Retina (tissue), 1 donor: Measurements from ENCODE around the gene PMCH.
"Not testable (repeated sequence)": the region's sequence is repeated elsewhere in the genome, so short reads cannot be mapped to it uniquely, and the experiment has no call there.

Source experiments
- DNase-seq: peaks from one replicate; pipeline ENCODE4 v3.0.0-alpha.2; 2016

PMCH gene

GRCh38 chr12:102197789-102198188 is at the start of gene PMCH:
Gene PMCH (minus strand): TSS chr12:102197833. CDS start chr12:102197770, 63 bp downstream.
- DNase-seq: no peak

- not testable (repeated sequence) for DNase-seq
Observed at GRCh38 chr12:102240859-102241258, 43.2 kb upstream of the PMCH start.

- DNase-seq: no peak
Observed at GRCh38 chr12:102234599-102234998, 37.0 kb upstream of the PMCH start.

GRCh38 chr12:102232446-102232845 is 34.8 kb upstream of the PMCH start:
- DNase-seq: no peak

DNA sequence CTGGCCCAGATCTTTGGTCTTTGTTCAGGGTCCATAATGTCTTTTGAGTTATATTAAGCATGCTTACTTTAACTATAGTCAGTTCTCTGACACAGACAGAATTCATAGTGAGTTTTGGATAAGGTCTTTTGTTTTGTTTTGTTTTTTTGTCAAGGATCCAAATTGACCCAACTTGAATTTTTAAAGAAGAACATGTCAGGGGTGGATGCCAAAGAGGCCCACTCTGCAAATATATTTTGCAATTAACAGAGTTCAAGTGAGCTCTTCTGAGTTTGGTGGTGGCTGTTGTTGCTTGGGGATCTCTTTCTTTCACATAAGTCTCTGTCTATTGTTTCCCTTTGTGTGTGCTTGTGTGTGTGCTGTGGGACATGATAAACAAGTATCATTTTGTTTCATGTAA is 34.4 kb upstream of the PMCH start:
- no peak for DNase-seq

DNA sequence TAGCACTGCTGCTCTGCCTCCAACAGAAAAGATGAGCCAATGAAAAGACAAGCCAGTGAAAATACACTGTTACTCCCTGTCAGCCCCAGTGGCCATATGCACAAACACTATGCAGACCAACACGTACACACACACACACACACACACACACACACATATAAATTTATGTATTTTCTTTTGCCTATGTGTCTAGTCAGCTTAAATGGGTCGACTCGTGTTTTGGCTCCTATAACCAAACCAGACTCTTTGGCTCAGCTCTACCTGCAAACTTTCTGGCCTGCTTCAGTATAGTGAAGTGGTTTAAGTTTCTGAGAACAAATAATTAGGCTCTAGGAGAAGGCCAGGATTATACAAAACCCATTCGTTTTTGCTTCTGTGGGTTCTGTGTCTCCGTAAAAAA is 30.3 kb upstream of the PMCH start:
- no peak for DNase-seq

DNA sequence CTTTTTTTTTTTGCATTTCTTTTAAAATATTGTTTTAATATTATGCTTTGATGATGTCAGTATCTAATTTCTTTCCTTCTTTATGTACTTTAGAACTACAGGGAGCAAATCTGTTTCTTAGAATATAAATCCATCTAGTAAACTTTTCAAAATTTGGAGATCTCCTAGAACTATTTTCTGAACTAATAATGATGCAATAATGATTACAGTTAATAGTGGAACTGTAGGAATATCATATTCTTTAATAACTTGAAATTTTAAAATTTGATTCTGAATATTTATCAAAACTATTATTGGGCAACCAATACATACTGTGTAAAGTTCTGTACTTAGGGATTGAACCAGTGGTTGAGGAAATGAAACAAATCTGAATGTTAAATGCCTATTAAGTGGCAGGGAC is 23.1 kb upstream of the PMCH start:
- no peak for DNase-seq

DNA sequence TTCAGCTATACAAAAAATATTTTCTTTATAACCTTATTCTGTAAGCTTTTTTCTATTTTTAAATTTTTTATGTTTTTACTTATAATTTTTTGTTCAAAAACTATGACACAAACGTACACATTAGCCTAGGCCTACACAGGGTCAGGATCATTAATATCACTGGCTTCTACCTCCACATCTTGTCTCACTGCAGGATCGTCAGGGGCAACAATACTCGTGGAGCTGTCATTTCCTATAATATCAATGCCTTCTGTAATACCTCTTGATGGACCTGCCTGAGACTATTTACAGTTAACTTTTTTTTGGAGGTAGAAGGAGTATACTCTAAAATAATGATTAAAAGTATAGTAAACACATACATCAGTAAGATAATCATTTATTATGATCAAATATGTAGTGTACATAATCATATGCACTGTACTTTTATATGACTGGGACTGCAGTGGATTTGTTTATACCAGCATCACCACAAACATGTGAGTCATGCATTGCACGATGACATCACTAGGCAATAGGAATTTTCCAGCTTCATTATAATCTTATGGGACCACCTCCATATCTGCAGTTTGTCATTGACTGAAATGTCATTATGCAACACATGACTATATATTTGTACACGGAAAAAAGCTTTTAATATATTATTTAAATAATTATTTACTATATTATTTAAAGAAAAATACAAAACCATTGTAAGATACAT is 18.5 kb upstream of the PMCH start:
- DNase-seq: no peak

DNA sequence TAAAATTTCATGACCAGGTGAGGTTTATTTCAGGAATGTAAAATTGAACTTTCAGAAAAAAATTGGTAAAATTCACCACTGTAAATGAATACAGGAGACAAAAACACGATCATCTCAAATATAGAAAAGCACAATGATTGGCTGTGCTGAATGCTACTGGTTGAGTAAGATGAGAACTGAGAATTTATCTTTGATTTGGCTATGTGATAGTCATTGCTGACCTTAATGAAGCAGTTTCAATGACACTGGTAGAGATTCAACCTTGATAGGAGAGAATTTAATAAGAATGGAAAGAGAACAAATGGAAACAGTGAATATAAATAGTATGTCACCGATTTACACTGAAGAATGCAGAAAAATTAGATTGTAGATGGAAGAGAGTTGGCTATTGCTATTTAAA is 6.4 kb upstream of the PMCH start:
- no peak for DNase-seq

DNA sequence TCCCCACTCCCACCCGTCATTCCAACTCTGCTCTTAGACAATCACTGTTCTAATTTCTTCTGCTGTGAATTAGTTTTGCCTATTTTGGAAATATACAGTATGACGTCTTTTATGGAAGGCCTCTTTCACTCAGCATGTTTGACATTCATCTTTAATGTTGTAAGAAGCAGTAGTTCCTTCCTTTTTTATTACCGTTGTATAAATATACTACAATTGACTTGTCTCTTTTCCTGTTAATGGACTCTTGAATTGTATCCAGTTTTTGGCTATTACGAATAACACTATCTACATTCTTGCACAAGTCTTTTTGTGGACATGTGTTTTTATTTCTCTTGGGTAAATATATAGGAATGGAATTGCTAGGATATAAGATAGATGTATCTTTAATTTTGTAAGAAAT is 4.9 kb upstream of the PMCH start:
- no peak for DNase-seq

DNA sequence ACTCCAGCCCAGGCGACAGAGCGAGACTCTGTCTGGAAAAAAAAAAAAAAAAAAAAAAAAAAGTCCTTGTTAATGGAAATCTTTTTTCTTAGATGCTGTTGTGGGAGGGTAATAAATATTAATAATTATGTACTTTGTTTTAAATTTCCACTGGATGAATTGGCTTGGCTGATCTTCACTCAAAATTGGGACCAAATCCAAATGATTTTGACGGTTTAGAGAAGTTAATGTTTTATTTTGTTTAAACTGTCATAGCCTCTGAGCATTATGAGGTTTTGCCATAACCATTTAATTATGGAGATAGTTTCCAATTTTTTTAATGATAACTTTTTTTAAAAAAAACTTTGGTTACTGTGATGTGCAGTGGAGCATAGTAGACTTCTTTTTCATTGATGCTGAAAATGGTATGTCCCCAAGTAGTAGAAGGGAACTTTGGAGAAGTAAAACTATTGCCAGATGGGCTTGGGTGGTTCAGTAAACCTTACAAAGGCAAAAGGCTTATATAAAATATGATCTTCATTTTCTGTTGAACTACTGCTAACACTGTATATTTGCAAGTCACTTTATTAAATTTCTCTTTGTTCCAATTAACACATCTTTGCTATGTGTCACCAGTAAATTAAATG is 3.9 kb upstream of the PMCH start:
- no peak for DNase-seq

GRCh38 chr12:102195826-102196225 is 1.8 kb downstream of the PMCH start:
- DNase-seq: no peak

GRCh38 chr12:102182635-102183034 is 15.0 kb downstream of the PMCH start:
- DNase-seq: no peak

DNA sequence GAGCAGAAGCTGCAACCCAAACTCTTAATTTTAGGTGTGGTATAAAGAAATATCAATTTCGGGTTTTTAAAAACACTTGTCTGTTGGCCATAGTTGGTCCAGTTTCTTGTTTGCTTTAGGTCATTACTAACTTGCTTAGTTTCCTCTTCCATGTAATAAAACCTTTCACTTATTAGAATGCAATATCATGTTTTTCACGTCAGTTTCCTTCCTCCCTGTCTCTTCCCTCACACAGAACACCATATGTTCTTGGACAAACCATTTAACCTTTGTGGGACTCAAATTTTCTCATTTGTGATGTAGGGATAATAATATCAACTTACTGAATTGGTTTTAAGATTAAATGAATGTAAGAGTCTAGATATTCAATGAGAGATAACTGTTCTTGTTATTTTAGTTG is 22.9 kb downstream of the PMCH start:
- no peak for DNase-seq

DNA sequence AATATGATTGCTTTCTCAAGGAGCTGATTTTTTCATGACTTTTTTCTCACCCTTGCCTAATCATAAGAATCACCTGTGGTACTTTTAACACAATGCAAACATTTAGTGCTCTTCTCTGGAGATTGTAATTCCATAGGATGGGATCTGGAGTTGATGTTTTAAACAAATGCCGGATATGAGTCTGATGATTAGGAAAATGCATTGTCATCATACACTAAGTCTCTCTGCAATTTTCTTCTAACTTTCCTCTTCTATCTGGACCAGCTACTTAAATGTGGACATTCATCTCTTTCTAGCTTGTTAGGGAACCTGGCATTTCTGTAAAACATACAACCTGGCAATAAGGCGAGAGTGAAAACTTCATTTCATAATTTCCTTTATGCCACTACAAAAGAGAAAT is 23.5 kb downstream of the PMCH start:
- no peak for DNase-seq

DNA sequence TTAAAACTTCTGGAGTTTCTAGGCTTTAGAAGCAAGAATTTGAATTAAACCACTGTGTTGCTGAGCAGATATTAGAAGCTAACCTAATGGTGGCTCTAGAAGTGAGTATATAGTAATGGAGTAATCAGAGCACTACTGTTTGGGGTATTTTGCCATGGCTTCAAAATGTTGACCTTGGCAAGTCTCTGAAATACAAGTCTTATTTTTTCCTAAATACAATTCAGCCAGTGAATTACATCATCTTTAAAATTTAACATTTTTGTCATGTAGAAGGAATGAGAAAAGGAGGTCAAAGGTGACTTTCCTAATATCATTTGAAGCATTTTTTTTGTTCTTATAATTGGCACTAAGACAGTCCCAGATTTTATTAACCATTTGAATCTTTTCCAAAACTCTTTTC is 25.2 kb downstream of the PMCH start:
- no peak for DNase-seq

GRCh38 chr12:102171951-102172350 is 25.7 kb downstream of the PMCH start:
- DNase-seq: no peak

DNA sequence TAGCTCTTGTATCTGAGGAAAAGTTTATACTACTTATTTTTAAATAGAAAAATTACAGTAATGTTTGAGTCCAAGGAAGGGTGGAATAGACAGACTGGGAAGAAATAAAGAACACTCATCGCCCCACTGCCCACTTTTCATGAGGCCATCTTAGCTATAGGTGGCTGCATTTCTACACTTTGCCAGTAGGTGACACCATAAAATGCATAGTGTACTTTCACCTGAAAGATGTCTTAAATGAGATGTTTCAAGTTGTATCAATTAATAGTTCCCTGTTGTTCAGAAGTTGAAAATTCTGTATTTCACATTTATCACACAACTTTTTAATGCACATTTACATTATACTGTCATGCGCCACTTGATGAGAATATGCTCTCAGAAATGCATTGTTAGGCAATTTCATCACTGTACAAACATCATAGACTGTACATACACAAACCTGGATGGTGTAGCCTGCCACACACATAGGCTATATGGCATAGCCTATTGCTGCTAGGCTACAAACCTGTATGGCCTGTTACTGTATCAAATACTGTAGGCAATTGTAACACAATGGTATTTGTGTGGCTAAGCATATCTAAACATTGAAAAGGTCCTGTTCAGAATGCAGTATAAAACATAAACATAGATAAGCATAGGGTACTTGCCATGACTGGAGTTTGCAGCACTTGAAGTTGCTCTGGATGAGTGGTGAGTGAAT is 27.6 kb downstream of the PMCH start:
- DNase-seq: no peak

- no peak for DNase-seq
Observed at GRCh38 chr12:102167821-102168604, 29.6 kb downstream of the PMCH start.

GRCh38 chr12:102163383-102163782 is 34.2 kb downstream of the PMCH start:
- DNase-seq: no peak

- not testable (repeated sequence) for DNase-seq
Observed at GRCh38 chr12:102155206-102155605, 42.4 kb downstream of the PMCH start.

DNA sequence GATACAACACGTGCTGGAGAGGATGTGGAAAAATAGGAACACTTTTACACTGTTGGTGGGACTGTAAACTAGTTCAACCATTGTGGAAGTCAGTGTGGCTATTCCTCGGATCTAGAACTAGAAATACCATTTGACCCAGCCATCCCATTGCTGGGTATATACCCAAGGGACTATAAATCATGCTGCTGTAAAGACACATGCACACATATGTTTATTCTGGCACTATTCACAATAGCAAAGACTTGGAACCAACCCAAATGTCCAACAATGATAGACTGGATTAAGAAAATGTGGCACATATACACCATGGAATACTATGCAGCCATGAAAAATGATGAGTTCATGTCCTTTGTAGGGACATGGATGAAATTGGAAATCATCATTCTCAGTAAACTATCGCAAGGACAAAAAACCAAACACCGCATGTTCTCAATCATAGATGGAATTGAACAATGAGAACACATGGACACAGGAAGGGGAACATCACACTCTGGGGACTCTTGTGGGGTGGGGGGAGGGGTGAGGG is 50.5 kb downstream of the PMCH start:
- not testable (repeated sequence) for DNase-seq
